ENCODE measurements around the gene ZXDB. TPM values are rescaled to one million over a fixed set of nuclear protein-coding genes. Genes with fewer than 3 reads are reported as not detected.
"Not testable (repeated sequence)": the region's sequence is repeated elsewhere in the genome, so short reads cannot be mapped to it uniquely, and the experiment has no call there.

ZXDB gene
- total RNA-seq, 3 donors from 2014 or later (not counting 1 experiment from before 2014, with no cell fraction given) = 16.2 to 18.0 (median 17.7) TPM

GRCh38 chrX:57592160-57592893 lies 516 bp downstream of the ZXDB start:
- H3K36me3 ChIP-seq (ENCODE audit: control insufficient read depth, insufficient read depth, low read length); H3K9me3 Mint-ChIP-seq; H3K27me3 ChIP-seq (ENCODE audit: control insufficient read depth, insufficient read depth, low read length); H3K9me3 ChIP-seq (ENCODE audit: control insufficient read depth, insufficient read depth, low read length); intact Hi-C loops (cut with micrococcal nuclease); H3K27me3 Mint-ChIP-seq (ENCODE audit: low read depth in 2 of 2); H3K36me3 Mint-ChIP-seq: not testable (repeated sequence)
- peaks cover 15% of the 10 kb centered on the region for H3K4me1 ChIP-seq (ENCODE audit: control insufficient read depth, insufficient read depth, low read length)
- Mint-ChIP-seq H3K27ac (peak overlapping the region; percentile 84 to 89), H3K4me1 (peaks cover 32 to 33% of the 10 kb centered on the region in 2 donors), H3K4me3 (peak overlapping the region; percentile 61)
- DNase-seq (peak; percentile 34 to 45), ATAC-seq (peak; percentile 73 to 86 (median 79))
- H3K4me3 ChIP-seq (ENCODE audit: low read length) = peak overlapping the region; percentile 40
- WGBS (ENCODE audit: insufficient coverage) = under 1% methylated on average over 59 of the region's 84 CpGs
- peak overlapping the region; percentile 83 for H3K27ac ChIP-seq (ENCODE audit: low read length)

DNA sequence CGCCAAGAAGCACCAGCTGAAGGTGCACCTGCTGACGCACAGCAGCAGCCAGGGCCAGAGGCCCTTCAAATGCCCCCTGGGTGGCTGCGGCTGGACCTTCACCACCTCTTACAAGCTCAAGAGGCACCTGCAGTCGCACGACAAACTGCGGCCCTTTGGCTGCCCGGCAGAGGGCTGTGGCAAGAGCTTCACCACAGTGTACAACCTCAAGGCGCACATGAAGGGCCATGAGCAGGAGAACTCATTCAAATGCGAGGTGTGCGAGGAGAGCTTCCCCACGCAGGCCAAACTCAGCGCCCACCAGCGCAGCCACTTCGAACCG lies 1.0 kb downstream of the ZXDB start:
- H3K36me3 Mint-ChIP-seq; H3K9me3 Mint-ChIP-seq; H3K9me3 ChIP-seq (ENCODE audit: control insufficient read depth, insufficient read depth, low read length); H3K36me3 ChIP-seq (ENCODE audit: control insufficient read depth, insufficient read depth, low read length); H3K27me3 Mint-ChIP-seq (ENCODE audit: low read depth in 2 of 2); intact Hi-C loops (cut with micrococcal nuclease); H3K27ac ChIP-seq (ENCODE audit: low read length); H3K27me3 ChIP-seq (ENCODE audit: control insufficient read depth, insufficient read depth, low read length): not testable (repeated sequence)
- Mint-ChIP-seq H3K4me1 (peaks cover 32 to 33% of the 10 kb centered on the region in 2 donors), H3K27ac (peak overlapping the region in 1 of 2 donors; percentile 16), H3K4me3 (peak overlapping the region; percentile 61)
- DNase-seq (peak in 1 of 2 donors; percentile 41), ATAC-seq (peak; percentile 27 to 50 (median 46))
- Histone ChIP-seq H3K4me1 (ENCODE audit: control insufficient read depth, insufficient read depth, low read length) (peaks cover 15% of the 10 kb centered on the region), H3K4me3 (ENCODE audit: low read length) (peak overlapping the region; percentile 40)
- WGBS (ENCODE audit: insufficient coverage) = 31% methylated on average over 10 of the region's 15 CpGs

GRCh38 chrX:57595381-57595811 lies 3.6 kb downstream of the ZXDB start:
- Mint-ChIP-seq H3K9me3 (no peaks in the 10 kb centered on the region), H3K36me3 (no peaks in the 10 kb centered on the region), H3K27me3 (ENCODE audit: low read depth in 2 of 2) (no peaks in the 10 kb centered on the region), H3K4me1 (peaks cover 32 to 40% of the 10 kb centered on the region in 2 donors), H3K4me3 (peak overlapping the region; percentile 42), H3K27ac (peak overlapping the region in 1 of 2 donors; percentile 43)
- TF ChIP-seq, protein P1, sequence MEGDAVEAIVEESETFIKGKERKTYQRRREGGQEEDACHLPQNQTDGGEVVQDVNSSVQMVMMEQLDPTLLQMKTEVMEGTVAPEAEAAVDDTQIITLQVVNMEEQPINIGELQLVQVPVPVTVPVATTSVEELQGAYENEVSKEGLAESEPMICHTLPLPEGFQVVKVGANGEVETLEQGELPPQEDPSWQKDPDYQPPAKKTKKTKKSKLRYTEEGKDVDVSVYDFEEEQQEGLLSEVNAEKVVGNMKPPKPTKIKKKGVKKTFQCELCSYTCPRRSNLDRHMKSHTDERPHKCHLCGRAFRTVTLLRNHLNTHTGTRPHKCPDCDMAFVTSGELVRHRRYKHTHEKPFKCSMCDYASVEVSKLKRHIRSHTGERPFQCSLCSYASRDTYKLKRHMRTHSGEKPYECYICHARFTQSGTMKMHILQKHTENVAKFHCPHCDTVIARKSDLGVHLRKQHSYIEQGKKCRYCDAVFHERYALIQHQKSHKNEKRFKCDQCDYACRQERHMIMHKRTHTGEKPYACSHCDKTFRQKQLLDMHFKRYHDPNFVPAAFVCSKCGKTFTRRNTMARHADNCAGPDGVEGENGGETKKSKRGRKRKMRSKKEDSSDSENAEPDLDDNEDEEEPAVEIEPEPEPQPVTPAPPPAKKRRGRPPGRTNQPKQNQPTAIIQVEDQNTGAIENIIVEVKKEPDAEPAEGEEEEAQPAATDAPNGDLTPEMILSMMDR (IDR thresholded peaks at IDR 0.05) = no peak
- Histone ChIP-seq H3K36me3 (ENCODE audit: control insufficient read depth, insufficient read depth, low read length) (no peaks in the 10 kb centered on the region), H3K4me3 (ENCODE audit: low read length) (no peak overlapping the region), H3K4me1 (ENCODE audit: control insufficient read depth, insufficient read depth, low read length) (peaks cover 15% of the 10 kb centered on the region), H3K27ac (ENCODE audit: low read length) (no peak overlapping the region), H3K9me3 (ENCODE audit: control insufficient read depth, insufficient read depth, low read length) (no peaks in the 10 kb centered on the region), H3K27me3 (ENCODE audit: control insufficient read depth, insufficient read depth, low read length) (no peaks in the 10 kb centered on the region)
- DNase-seq (peak in 1 of 2 donors; percentile 30), ATAC-seq (no peak)
- intact Hi-C loops (cut with micrococcal nuclease) = no loop called here
- WGBS (ENCODE audit: insufficient coverage) = 13% methylated on average over 1 of the region's 1 CpG

GRCh38 chrX:57596109-57596508 lies 4.3 kb downstream of the ZXDB start:
- H3K27ac Mint-ChIP-seq = peak overlapping the region in 1 of 2 donors; percentile 51
- peak overlapping the region; percentile 25 for H3K4me3 Mint-ChIP-seq
- peaks cover 27 to 39% of the 10 kb centered on the region in 2 donors for H3K4me1 Mint-ChIP-seq
- H3K27me3 Mint-ChIP-seq (ENCODE audit: low read depth in 2 of 2) = no peaks in the 10 kb centered on the region
- DNase-seq (no peak), ATAC-seq (no peak)
- Histone ChIP-seq H3K9me3 (ENCODE audit: control insufficient read depth, insufficient read depth, low read length) (no peaks in the 10 kb centered on the region), H3K27ac (ENCODE audit: low read length) (no peak overlapping the region), H3K4me1 (ENCODE audit: control insufficient read depth, insufficient read depth, low read length) (peaks cover 11% of the 10 kb centered on the region), H3K27me3 (ENCODE audit: control insufficient read depth, insufficient read depth, low read length) (no peaks in the 10 kb centered on the region), H3K36me3 (ENCODE audit: control insufficient read depth, insufficient read depth, low read length) (no peaks in the 10 kb centered on the region), H3K4me3 (ENCODE audit: low read length) (no peak overlapping the region)
- H3K36me3 Mint-ChIP-seq = no peaks in the 10 kb centered on the region
- intact Hi-C loops (cut with micrococcal nuclease) = no loop called here
- no peaks in the 10 kb centered on the region for H3K9me3 Mint-ChIP-seq
- TF ChIP-seq, protein P1 (IDR thresholded peaks at IDR 0.05) = no peak
- WGBS (ENCODE audit: insufficient coverage) = 80% methylated on average over 1 of the region's 3 CpGs
